ENCODE data around the gene RHOC.

DNA sequence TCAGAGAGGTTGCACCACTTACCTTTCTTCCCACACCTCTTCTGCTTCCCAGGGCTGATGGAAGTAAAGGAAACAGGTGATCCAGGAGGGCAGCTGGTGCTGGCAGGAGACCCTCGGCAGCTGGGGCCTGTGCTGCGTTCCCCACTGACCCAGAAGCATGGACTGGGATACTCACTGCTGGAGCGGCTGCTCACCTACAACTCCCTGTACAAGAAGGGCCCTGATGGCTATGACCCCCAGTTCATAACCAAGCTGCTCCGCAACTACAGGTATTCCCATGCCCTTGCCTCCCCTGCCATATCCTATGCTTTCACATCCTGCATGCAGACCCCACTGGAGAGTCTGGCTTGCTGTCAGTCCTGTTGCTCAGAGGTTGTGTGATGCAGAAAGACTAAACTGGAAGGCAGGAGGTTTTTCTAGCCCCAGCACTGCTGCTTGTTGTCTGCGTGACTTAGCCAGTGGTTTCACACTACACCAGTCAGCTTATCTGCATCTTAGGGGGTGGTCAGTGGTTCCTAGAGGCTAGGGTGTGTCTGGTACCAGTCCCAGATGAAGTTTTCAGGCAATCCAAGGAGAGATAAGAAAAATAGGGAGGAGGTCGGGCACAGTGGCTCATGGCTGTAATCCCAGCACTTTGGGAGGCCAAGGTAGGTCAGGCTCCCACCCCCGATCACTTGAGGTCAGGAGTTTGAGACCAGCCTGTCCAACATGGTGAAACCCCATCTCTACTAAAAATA lies 10.2 kb downstream of the RHOC start:
- TF ChIP-seq, protein P1, sequence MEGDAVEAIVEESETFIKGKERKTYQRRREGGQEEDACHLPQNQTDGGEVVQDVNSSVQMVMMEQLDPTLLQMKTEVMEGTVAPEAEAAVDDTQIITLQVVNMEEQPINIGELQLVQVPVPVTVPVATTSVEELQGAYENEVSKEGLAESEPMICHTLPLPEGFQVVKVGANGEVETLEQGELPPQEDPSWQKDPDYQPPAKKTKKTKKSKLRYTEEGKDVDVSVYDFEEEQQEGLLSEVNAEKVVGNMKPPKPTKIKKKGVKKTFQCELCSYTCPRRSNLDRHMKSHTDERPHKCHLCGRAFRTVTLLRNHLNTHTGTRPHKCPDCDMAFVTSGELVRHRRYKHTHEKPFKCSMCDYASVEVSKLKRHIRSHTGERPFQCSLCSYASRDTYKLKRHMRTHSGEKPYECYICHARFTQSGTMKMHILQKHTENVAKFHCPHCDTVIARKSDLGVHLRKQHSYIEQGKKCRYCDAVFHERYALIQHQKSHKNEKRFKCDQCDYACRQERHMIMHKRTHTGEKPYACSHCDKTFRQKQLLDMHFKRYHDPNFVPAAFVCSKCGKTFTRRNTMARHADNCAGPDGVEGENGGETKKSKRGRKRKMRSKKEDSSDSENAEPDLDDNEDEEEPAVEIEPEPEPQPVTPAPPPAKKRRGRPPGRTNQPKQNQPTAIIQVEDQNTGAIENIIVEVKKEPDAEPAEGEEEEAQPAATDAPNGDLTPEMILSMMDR (IDR thresholded peaks at IDR 0.05): no peak
- TF ChIP-seq, protein P2, sequence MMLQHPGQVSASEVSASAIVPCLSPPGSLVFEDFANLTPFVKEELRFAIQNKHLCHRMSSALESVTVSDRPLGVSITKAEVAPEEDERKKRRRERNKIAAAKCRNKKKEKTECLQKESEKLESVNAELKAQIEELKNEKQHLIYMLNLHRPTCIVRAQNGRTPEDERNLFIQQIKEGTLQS (CRISPR knock-in tag; conservative IDR thresholded peaks at IDR 0.05): no peak
